GM12872 (cell line): ENCODE data around the gene PCNT.

Source experiments
- TF ChIP-seq, protein P1 (sequence below): IDR thresholded peaks from 3 replicates; pipeline ENCODE4 v1.5.1; 2011; ENCODE audit warnings: low read depth, mild to moderate bottlenecking, low read length, moderate library complexity; ENCODE audit not compliant: insufficient read depth

Gene PCNT

DNA sequence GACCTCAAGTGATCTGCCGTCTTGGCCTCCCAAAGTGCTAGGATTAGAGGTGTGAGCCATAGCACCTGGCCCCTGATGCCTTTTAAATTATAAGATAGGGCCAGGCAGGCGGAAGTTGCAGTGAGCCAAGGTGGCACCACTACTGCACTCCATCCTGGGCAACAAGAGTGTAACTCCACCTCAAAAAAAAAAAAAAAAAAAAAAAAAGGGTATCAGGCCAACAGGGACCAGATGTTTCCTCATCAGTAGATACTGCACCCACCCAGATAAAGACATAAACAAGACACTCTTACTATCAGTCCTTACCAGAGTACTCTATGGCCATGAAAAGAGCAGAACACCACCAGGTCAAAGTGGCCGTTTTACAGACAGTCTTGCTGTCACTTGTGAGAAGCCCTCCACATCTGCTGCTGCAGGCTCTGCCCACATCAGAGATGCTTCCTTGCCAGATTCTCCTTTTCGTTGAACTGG, 3.6 kb upstream of the PCNT start:
- TF ChIP-seq, protein P1, sequence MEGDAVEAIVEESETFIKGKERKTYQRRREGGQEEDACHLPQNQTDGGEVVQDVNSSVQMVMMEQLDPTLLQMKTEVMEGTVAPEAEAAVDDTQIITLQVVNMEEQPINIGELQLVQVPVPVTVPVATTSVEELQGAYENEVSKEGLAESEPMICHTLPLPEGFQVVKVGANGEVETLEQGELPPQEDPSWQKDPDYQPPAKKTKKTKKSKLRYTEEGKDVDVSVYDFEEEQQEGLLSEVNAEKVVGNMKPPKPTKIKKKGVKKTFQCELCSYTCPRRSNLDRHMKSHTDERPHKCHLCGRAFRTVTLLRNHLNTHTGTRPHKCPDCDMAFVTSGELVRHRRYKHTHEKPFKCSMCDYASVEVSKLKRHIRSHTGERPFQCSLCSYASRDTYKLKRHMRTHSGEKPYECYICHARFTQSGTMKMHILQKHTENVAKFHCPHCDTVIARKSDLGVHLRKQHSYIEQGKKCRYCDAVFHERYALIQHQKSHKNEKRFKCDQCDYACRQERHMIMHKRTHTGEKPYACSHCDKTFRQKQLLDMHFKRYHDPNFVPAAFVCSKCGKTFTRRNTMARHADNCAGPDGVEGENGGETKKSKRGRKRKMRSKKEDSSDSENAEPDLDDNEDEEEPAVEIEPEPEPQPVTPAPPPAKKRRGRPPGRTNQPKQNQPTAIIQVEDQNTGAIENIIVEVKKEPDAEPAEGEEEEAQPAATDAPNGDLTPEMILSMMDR = no peak

DNA sequence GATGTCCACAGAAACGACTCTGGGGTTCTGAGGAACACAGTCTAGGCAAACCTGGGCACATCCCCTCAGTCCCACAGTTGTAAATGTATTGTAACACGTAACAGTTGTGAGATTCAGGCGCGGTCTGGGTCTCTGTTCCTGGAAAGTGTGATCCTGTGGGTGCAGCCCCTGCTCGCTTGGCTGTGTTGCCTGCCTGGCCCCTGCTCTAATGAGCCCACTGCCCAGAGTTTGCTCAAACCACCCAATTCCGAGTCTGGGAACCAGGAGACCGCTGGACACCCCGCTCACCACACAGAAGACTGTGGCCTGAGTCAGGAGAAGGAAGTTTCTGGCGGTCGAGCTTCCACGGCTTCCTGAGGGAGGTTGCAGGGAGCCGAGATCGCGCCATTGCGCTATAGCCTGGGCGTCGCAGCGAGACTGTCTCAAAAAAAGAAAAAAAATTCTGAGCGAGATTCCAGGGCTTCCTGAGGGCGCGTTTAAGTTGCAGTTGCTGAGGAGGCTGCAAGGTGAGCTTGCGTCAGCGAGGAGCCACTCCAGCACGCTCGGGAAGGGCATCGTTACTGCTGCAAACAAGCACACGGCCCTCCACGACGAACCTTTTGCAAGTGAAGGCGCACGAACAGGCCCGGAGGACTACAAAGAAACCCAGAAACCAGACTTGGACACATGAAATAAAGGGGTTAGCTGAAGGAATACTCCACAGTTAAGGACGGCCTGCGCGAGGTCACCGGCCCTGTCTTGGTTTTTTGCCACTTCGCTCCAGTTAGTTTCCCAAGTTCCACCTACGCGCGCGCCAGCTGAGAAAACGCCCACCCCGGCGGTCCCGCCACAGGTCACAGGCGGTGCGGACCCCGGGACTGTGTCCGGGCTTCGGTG, 1.4 kb upstream of the PCNT start:
- TF ChIP-seq, protein P1 = no peak

DNA sequence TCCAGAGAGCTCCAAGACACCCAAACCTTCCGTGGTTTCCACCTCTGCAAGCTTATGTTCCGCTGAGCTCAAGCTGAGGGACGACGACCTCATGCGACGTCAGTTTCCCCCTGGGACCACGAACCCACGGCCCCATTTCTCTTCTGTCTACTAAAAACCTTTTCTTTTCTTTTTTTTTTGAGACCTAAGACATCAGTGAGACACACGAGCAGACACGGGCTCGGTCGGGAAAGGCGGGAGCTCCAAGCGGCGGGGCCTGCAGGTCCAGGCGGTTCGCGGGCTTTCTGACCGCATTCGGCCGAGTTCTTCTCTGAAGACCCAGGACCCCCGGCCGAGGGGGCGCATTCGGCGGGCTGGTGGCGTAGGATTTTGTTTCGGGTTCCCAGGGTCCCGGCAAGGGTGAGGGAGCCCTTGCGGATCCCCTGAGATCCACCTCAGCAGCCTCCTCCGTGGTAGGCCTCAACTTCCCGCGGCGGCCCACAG, 688 bp upstream of the PCNT start:
- TF ChIP-seq, protein P1 = no peak

DNA sequence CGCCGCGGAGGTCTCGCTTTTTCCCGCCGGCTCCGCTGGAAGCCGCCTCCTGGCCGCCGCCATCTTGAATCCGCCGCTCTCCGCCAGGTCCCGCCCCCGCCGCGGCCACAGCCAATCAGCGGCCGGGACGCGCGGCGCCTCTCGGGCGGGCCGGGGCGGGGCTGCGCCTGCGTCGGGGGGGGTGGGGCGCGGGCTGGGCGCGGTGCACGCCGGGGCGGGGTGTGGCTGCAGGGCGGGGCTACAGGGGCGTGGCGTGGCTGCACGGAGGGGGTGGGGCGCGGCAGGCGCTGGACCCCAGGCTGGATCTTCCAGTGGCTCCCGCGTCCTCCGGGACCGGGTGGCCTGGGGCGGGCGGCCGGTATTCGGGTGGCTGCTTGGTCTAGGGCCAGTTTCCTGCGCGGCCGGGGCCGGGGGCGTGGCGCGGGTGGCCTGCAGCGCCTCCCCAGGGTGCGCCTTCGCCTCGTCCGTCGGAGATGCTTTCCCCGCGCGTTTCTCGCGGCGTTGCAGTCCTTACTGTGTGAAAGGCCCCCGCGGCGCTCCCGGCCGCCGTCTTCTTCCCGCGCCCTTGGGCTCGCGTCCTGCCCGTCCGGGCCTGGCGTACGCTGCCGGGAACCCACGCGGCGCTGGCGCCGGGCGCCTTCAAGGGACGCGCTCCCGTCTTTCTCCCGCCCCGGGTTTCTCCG, 575 bp downstream of the PCNT start:
- TF ChIP-seq, protein P1 = no peak; the same call in 2 of the 3 replicates

DNA sequence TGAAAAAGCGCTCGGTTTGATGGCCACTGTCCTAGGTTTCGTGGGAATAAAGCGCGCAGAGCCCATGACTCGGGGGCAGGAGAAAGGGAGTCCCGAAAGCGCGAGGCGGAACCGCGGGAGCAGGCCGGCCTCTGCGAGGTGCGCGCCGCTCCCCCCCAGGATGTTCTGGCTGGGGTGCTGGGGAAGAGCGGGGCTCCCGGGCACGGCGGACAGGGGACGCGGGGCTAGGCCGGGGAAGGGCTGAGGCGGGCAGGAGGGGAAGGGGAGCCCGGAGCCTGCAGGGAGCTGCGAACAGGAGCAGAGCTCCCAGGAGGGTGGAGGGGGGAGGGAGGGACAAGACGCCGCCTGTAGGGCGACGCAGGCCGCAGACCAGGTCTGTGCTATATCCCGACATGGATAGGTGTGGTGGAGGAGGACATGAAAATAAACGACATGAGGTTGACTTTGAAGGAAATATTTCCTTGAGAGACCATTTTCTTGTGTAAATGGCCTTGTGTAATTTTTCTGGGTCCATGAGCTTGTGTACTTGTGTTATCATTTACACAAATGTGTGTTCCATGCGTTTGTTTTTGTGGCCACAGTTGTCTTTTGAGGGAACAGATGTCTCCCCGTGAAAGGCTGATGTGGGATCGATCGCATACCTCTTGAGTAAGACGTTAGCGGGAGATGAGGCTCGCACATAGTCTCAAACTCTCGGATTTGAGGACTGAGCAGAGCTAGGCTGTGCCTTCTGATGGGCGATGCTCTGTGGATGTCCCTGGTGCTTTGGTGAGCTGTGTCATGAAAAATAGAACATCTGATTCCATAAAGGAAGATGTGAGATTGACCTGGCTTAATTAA, 1.3 kb downstream of the PCNT start:
- TF ChIP-seq, protein P1 = 0 out of 3 replicates have a peak, but pooled peaks have one; percentile 34

DNA sequence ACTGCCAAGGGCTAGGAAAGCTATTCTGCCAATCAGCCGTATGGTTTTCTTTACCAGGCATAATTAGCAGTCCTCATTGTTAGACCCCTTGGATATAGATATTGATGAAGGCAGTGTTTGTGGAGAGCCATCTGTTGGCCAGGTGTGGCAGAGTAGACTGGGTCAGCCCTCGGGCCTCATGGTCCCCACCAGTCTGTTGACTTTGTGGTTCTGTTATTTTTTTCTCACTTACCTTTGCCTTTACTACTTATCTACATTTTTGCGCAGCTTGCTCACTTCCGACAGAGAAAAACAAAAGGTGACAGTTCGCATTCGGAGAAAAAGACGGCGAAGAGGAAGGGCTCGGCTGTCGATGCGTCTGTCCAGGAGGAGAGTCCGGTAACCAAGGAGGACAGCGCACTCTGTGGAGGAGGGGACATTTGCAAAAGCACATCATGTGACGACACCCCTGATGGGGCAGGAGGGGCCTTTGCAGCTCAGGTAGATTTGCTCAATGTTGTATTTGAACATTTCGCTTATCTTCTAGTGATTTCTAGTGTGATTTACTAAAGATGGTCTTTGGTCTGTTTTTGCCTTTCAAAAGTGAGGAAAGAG, 2.3 kb downstream of the PCNT start:
- TF ChIP-seq, protein P1 = peak; percentile 17; the same call in 1 of the 3 replicates
